Glutamatergic neuron (in vitro differentiated cells): ENCODE results near the gene PARVB. TPM values are rescaled to one million over a fixed set of nuclear protein-coding genes. Genes with fewer than 3 reads are reported as not detected.

Experiments
- DNase-seq: peaks from one replicate; pipeline ENCODE4 v3.0.0; 2022
- H3K27ac Mint-ChIP-seq: one replicate; pipeline ENCODE4 v1.8.0; 2020; ENCODE audit warnings: mild to moderate bottlenecking, mixed read lengths, inconsistent platforms; ENCODE audit not compliant: unreplicated experiment
- H3K27me3 Mint-ChIP-seq: one replicate; pipeline ENCODE4 v1.8.0; 2020; ENCODE audit warnings: mild to moderate bottlenecking, moderate library complexity, mixed read lengths, inconsistent platforms; ENCODE audit not compliant: unreplicated experiment
- H3K36me3 Mint-ChIP-seq: one replicate; pipeline ENCODE4 v1.8.0; 2020; ENCODE audit warnings: mild to moderate bottlenecking, mixed read lengths, inconsistent platforms; ENCODE audit not compliant: unreplicated experiment
- H3K4me1 Mint-ChIP-seq: one replicate; pipeline ENCODE4 v1.8.0; 2020; ENCODE audit warnings: mild to moderate bottlenecking, low read depth, mixed read lengths, inconsistent platforms; ENCODE audit not compliant: unreplicated experiment
- H3K4me3 Mint-ChIP-seq: one replicate; pipeline ENCODE4 v1.8.0; 2020; ENCODE audit warnings: mild to moderate bottlenecking, mixed read lengths, inconsistent platforms; ENCODE audit not compliant: unreplicated experiment
- H3K9me3 Mint-ChIP-seq: one replicate; pipeline ENCODE4 v1.8.0; 2020; ENCODE audit warnings: mild to moderate bottlenecking, moderate library complexity, mixed read lengths, inconsistent platforms; ENCODE audit not compliant: unreplicated experiment
- total RNA-seq: library from RNA; stranded (reverse); fragmentation: NEBNext Ultra II Directional; extraction: Animal tissue kit (Norgen Biotek cat#: 25700); gene quantifications from one replicate; pipeline ENCODE4 v1.2.1, GENCODE V29; 2021; ENCODE audit not compliant: unreplicated experiment
- TF ChIP-seq, protein P1 (sequence below): fragments of 200-600 bp; sonication (generic); IDR thresholded peaks from one replicate; pipeline ENCODE4 v1.5.0; 2021; ENCODE audit not compliant: partially characterized antibody, unreplicated experiment

Gene PARVB
- total RNA-seq, 1 donor from 2014 or later: 7.7 TPM

DNA sequence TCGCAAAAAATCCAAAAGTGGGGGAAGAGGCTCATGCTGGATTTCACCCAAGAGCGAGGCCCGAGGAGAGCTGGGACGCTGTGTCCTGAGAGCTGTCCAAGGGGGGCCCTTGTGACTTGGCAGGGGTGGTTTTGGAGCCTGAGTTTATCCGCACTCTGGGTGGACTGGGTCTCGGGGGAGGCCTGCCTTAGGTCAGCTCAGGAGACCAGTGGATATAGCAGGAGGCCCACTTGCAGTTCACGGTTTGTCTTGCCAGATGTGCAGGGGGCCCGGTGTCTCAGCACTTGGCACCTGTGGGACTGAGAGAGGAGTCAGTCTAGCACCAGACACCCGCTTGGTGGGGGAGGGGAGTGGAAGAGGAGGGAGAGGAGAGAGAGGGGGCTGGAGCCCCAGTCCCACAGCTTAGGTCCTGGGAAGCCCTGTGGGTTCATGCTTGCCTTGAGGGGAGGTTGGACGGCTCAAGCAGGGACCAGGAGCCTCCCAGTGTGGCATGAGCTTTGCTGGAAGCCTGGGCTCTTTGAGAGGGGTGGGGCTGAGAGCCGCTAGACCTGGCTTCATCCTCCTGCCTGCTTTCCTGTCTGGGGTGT lies 33.4 kb downstream of the PARVB start:
- no peak overlapping the region for H3K27ac Mint-ChIP-seq
- peaks cover 2% of the 10 kb centered on the region for H3K9me3 Mint-ChIP-seq
- H3K4me1 Mint-ChIP-seq: peaks cover 10% of the 10 kb centered on the region
- DNase-seq: no peak
- TF ChIP-seq, protein P1, sequence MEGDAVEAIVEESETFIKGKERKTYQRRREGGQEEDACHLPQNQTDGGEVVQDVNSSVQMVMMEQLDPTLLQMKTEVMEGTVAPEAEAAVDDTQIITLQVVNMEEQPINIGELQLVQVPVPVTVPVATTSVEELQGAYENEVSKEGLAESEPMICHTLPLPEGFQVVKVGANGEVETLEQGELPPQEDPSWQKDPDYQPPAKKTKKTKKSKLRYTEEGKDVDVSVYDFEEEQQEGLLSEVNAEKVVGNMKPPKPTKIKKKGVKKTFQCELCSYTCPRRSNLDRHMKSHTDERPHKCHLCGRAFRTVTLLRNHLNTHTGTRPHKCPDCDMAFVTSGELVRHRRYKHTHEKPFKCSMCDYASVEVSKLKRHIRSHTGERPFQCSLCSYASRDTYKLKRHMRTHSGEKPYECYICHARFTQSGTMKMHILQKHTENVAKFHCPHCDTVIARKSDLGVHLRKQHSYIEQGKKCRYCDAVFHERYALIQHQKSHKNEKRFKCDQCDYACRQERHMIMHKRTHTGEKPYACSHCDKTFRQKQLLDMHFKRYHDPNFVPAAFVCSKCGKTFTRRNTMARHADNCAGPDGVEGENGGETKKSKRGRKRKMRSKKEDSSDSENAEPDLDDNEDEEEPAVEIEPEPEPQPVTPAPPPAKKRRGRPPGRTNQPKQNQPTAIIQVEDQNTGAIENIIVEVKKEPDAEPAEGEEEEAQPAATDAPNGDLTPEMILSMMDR: no peak
- peaks cover 5% of the 10 kb centered on the region for H3K36me3 Mint-ChIP-seq
- no peak overlapping the region for H3K4me3 Mint-ChIP-seq
- peaks cover 2% of the 10 kb centered on the region for H3K27me3 Mint-ChIP-seq

DNA sequence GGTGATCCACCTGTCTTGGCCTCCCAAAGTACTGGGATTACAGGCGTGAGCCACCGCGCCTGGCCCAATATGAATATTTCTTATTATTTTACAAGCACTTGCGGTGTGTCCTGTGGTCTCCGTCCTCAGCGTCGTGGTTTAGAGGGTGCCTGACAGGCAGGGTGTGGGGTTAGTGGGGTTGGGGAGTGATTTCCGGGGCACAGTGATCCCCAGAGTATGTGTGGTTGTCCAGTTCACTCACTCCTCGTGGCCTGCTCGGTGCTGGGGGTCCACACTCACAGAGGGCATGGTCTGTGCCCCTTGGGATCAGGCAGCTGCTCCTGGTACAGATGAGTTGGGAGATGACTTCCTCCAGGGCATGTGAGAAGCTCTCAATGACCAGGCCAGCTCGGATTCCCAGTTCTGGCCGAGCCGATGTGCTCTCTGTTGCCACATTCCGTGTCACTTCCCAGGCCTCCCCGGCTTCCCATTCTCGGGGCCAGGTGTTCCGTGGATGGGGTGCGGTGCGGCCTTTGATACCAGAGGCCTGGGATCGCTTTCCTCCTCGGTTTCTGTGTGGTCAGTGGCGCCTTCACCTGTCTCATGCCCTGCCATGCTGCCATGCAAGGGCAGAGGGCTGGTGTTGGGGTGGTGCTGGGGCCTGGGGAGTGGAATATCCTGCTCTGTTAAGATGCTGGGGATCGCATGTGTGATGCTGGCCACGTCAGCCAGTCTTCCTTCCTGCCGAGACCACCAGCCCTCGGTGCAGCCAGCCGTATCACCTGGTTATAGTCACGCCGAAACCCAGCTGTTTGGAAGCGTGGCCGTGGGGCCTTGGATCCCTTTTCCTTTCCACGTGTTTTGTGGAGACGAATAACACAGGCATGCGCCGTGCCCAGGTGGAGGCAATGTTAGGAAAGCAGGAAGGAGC lies 39.6 kb downstream of the PARVB start:
- H3K36me3 Mint-ChIP-seq: peaks cover 5% of the 10 kb centered on the region

DNA sequence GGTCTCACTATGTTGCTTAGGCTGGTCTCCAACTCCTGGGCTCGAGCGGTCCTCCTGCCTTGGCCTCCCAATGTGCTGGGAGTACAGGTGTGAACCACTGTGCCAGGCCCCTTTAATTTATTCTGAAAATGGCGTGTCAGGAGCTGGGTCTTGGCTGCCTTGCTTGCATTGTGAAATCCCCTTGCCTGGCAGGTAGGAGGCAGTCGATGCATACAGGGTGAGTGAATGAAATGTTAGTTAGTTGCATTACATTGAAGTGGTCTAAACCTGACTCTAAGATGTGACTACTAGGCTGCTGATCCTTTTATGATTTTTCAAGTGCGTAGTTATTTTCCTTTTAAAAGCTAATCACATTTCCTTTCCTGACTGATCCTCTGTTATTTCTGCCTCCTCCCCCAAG lies 42.9 kb downstream of the PARVB start:
- Mint-ChIP-seq H3K4me3 (no peak overlapping the region), H3K9me3 (no peaks in the 10 kb centered on the region), H3K27ac (no peak overlapping the region)

More for the DNA sequence above, 39.6 kb downstream of the PARVB start:
- Mint-ChIP-seq H3K4me1 (no peaks in the 10 kb centered on the region), H3K4me3 (no peak overlapping the region), H3K27ac (no peak overlapping the region), H3K9me3 (peaks cover 2% of the 10 kb centered on the region), H3K27me3 (peaks cover 3% of the 10 kb centered on the region)
- no peak for DNase-seq
- TF ChIP-seq, protein P1: no peak

DNA sequence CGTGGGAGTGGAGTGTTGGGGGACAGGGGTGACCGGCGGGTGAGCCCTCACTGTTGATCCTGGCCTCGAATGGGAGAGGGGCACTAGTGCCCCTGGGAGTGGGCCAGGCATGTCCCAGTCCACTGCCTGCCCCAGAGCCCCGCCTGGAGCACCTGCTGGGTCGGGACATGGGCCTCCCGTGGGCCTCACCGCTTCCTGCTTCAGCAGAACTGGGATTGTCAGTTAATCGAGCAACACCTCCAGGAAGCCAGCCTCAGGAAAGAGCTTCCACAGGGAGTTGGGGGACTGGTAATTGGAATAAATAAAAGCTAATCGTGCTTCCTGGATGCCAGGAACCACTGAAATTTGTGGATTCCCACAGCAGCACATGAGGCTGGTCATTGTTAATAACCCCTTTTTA lies 43.8 kb downstream of the PARVB start:
- Mint-ChIP-seq H3K27ac (no peak overlapping the region), H3K36me3 (no peaks in the 10 kb centered on the region), H3K4me1 (no peaks in the 10 kb centered on the region), H3K9me3 (no peaks in the 10 kb centered on the region), H3K27me3 (peaks cover 3% of the 10 kb centered on the region), H3K4me3 (no peak overlapping the region)
- no peak for DNase-seq
- TF ChIP-seq, protein P1: no peak

More for the DNA sequence above, 42.9 kb downstream of the PARVB start:
- no peaks in the 10 kb centered on the region for H3K36me3 Mint-ChIP-seq
- H3K27me3 Mint-ChIP-seq: peaks cover 3% of the 10 kb centered on the region
- H3K4me1 Mint-ChIP-seq: no peaks in the 10 kb centered on the region
- DNase-seq: no peak
- TF ChIP-seq, protein P1: no peak
